PC-3 (cell line): ENCODE results near the gene CAPN3.

Experiments
- EZH2 ChIP-seq: fragments of 300-600 bp; sonication (generic); IDR thresholded peaks from one replicate; pipeline ENCODE4 v1.6.1; 2017; ENCODE audit warnings: antibody characterized with exemption, mild to moderate bottlenecking, low read length; ENCODE audit not compliant: unreplicated experiment
- EZH2phosphoT487 ChIP-seq: fragments of 300-600 bp; sonication (generic); IDR thresholded peaks from 2 replicates; pipeline ENCODE4 v1.6.1; 2018; ENCODE audit warnings: mild to moderate bottlenecking, antibody characterized with exemption, low read length, borderline replicate concordance
- TF ChIP-seq, protein P1 (sequence below): fragments of 300-600 bp; sonication (generic); conservative IDR thresholded peaks from 2 replicates; pipeline ENCODE4 v1.5.1; 2017; ENCODE audit warnings: antibody characterized with exemption, low read depth, mild to moderate bottlenecking, low read length

GRCh38 chr15:42354824-42355223, 4.5 kb upstream of the CAPN3 start:
- TF ChIP-seq, protein P1, sequence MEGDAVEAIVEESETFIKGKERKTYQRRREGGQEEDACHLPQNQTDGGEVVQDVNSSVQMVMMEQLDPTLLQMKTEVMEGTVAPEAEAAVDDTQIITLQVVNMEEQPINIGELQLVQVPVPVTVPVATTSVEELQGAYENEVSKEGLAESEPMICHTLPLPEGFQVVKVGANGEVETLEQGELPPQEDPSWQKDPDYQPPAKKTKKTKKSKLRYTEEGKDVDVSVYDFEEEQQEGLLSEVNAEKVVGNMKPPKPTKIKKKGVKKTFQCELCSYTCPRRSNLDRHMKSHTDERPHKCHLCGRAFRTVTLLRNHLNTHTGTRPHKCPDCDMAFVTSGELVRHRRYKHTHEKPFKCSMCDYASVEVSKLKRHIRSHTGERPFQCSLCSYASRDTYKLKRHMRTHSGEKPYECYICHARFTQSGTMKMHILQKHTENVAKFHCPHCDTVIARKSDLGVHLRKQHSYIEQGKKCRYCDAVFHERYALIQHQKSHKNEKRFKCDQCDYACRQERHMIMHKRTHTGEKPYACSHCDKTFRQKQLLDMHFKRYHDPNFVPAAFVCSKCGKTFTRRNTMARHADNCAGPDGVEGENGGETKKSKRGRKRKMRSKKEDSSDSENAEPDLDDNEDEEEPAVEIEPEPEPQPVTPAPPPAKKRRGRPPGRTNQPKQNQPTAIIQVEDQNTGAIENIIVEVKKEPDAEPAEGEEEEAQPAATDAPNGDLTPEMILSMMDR, result no peak
- TF ChIP-seq EZH2, result no peak
- TF ChIP-seq EZH2phosphoT487, result no peak
